Neural progenitor cell (in vitro differentiated cells): ENCODE results near the gene ATP8B2. TPM values are rescaled to one million over a fixed set of nuclear protein-coding genes. Genes with fewer than 3 reads are reported as not detected.

Experiments used
- DNase-seq: peaks from one replicate; pipeline ENCODE4 v3.0.0-alpha.2; 2016; ENCODE audit warnings: low spot score
- H2AFZ ChIP-seq: fragments of 200-600 bp; sonication (generic); replicated peaks from 2 replicates; pipeline ENCODE4 v1.6.1; 2016; ENCODE audit warnings: antibody characterized with exemption
- H3F3A ChIP-seq: fragments of 200-600 bp; sonication (generic); 2 replicates; pipeline ENCODE4 v1.6.1; 2016; ENCODE audit warnings: antibody characterized with exemption, low read depth
- H3K27ac ChIP-seq: fragments of 200-600 bp; sonication (generic); 2 replicates; pipeline ENCODE4 v1.5.1; 2016; ENCODE audit warnings: mild to moderate bottlenecking
- H3K27me3 ChIP-seq: fragments of 200-600 bp; sonication (generic); 2 replicates; pipeline ENCODE4 v1.6.1; 2016; ENCODE audit warnings: mild to moderate bottlenecking, moderate library complexity
- H3K36me3 ChIP-seq: fragments of 200-600 bp; sonication (generic); 2 replicates; pipeline ENCODE4 v1.5.1; 2016
- H3K4me1 ChIP-seq: fragments of 200-600 bp; sonication (generic); 2 replicates; pipeline ENCODE4 v1.6.1; 2016; ENCODE audit warnings: mixed run types
- H3K4me2 ChIP-seq: fragments of 200-600 bp; sonication (generic); 2 replicates; pipeline ENCODE4 v1.6.1; 2016
- H3K4me3 ChIP-seq: fragments of 200-600 bp; sonication (generic); 2 replicates; pipeline ENCODE4 v1.5.1; 2016
- H3K79me2 ChIP-seq: fragments of 200-600 bp; sonication (generic); 2 replicates; pipeline ENCODE4 v1.6.1; 2016; ENCODE audit warnings: low read depth
- H3K9ac ChIP-seq: fragments of 200-600 bp; sonication (generic); 2 replicates; pipeline ENCODE4 v1.6.1; 2016
- H3K9me3 ChIP-seq: fragments of 200-600 bp; sonication (generic); 2 replicates; pipeline ENCODE4 v1.5.1; 2016; ENCODE audit warnings: low read depth
- H4K20me1 ChIP-seq: fragments of 200-600 bp; sonication (generic); 2 replicates; pipeline ENCODE4 v1.6.1; 2016; ENCODE audit warnings: low read depth
- H3K27ac Mint-ChIP-seq: 3 replicates; pipeline ENCODE4 v1.8.0; 2021; ENCODE audit warnings: mixed read lengths
- H3K27me3 Mint-ChIP-seq: 2 replicates; pipeline ENCODE4 v1.8.0; 2022; ENCODE audit warnings: low read depth, mild to moderate bottlenecking, inconsistent platforms, moderate library complexity, mixed read lengths; ENCODE audit not compliant: insufficient read depth
- H3K36me3 Mint-ChIP-seq: 3 replicates; pipeline ENCODE4 v1.8.0; 2021; ENCODE audit warnings: mixed read lengths
- H3K4me1 Mint-ChIP-seq: 3 replicates; pipeline ENCODE4 v1.8.0; 2021; ENCODE audit warnings: mixed read lengths
- H3K4me3 Mint-ChIP-seq: 3 replicates; pipeline ENCODE4 v1.8.0; 2021; ENCODE audit warnings: mild to moderate bottlenecking, moderate library complexity, mixed read lengths
- H3K9me3 Mint-ChIP-seq: 3 replicates; pipeline ENCODE4 v1.8.0; 2020; ENCODE audit warnings: mixed read lengths
- EZH2 ChIP-seq: fragments of 200-600 bp; sonication (generic); IDR thresholded peaks from 2 replicates; pipeline ENCODE4 v1.6.1; 2017; ENCODE audit warnings: antibody characterized with exemption, mild to moderate bottlenecking, moderate library complexity
- EZH2phosphoT487 ChIP-seq: fragments of 200-600 bp; sonication (generic); IDR thresholded peaks from 2 replicates; pipeline ENCODE4 v1.6.1; 2017; ENCODE audit warnings: antibody characterized with exemption
- total RNA-seq: library from RNA; depleted of rRNA; stranded (reverse); fragments of >200 nt; gene quantifications from 2 replicates; pipeline ENCODE4 v1.2.3, GENCODE V29; 2015; ENCODE audit warnings: low replicate concordance
- TF ChIP-seq, protein P1 (sequence below): fragments of 200-600 bp; sonication (generic); IDR thresholded peaks from 2 replicates; pipeline ENCODE4 v1.5.1; 2017; ENCODE audit warnings: antibody characterized with exemption, mild to moderate bottlenecking

ATP8B2 gene
- total RNA-seq, 1 donor from 2014 or later, result 41.6 TPM

DNA sequence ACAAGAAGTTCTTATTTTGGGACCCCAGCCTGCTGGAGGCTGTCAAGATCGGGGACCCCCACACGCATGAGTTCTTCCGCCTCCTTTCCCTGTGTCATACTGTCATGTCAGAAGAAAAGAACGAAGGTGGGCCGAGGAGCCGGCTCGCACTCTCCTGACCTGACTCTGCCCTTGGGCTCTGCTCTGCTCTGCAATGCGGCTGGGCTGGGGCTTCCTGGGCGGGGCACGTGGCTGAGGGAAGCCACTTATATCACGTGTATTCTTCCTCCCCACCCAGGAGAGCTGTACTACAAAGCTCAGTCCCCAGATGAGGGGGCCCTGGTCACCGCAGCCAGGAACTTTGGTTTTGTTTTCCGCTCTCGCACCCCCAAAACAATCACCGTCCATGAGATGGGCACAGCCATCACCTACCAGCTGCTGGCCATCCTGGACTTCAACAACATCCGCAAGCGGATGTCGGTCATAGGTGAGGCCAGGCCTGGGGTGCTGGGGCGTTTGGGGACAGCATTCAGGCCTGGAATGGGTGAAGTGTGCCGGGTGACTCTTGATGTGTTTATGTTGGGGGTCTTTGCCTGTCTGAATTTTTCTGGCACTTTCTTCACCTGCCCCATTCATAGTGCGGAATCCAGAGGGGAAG is 17.6 kb downstream of the ATP8B2 start:
- Histone ChIP-seq H3F3A (no peaks in the 10 kb centered on the region), H2AFZ (no peak overlapping the region), H4K20me1 (peaks cover 3% of the 10 kb centered on the region), H3K27me3 (no peaks in the 10 kb centered on the region), H3K9ac (no peak overlapping the region), H3K36me3 (no peaks in the 10 kb centered on the region), H3K9me3 (no peaks in the 10 kb centered on the region), H3K4me3 (no peak overlapping the region), H3K27ac (no peak overlapping the region), H3K4me2 (no peak overlapping the region), H3K79me2 (no peaks in the 10 kb centered on the region), H3K4me1 (no peaks in the 10 kb centered on the region)
- H3K4me1 Mint-ChIP-seq, result no peaks in the 10 kb centered on the region
- TF ChIP-seq, protein P1, sequence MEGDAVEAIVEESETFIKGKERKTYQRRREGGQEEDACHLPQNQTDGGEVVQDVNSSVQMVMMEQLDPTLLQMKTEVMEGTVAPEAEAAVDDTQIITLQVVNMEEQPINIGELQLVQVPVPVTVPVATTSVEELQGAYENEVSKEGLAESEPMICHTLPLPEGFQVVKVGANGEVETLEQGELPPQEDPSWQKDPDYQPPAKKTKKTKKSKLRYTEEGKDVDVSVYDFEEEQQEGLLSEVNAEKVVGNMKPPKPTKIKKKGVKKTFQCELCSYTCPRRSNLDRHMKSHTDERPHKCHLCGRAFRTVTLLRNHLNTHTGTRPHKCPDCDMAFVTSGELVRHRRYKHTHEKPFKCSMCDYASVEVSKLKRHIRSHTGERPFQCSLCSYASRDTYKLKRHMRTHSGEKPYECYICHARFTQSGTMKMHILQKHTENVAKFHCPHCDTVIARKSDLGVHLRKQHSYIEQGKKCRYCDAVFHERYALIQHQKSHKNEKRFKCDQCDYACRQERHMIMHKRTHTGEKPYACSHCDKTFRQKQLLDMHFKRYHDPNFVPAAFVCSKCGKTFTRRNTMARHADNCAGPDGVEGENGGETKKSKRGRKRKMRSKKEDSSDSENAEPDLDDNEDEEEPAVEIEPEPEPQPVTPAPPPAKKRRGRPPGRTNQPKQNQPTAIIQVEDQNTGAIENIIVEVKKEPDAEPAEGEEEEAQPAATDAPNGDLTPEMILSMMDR, result no peak
- TF ChIP-seq EZH2phosphoT487, result no peak
- no peak for TF ChIP-seq EZH2
- peaks cover 43% of the 10 kb centered on the region for H3K36me3 Mint-ChIP-seq
- no peak for DNase-seq
- no peaks in the 10 kb centered on the region for H3K9me3 Mint-ChIP-seq
- no peak overlapping the region for H3K4me3 Mint-ChIP-seq
- H3K27ac Mint-ChIP-seq, result no peak overlapping the region
- peaks cover 3% of the 10 kb centered on the region for H3K27me3 Mint-ChIP-seq

DNA sequence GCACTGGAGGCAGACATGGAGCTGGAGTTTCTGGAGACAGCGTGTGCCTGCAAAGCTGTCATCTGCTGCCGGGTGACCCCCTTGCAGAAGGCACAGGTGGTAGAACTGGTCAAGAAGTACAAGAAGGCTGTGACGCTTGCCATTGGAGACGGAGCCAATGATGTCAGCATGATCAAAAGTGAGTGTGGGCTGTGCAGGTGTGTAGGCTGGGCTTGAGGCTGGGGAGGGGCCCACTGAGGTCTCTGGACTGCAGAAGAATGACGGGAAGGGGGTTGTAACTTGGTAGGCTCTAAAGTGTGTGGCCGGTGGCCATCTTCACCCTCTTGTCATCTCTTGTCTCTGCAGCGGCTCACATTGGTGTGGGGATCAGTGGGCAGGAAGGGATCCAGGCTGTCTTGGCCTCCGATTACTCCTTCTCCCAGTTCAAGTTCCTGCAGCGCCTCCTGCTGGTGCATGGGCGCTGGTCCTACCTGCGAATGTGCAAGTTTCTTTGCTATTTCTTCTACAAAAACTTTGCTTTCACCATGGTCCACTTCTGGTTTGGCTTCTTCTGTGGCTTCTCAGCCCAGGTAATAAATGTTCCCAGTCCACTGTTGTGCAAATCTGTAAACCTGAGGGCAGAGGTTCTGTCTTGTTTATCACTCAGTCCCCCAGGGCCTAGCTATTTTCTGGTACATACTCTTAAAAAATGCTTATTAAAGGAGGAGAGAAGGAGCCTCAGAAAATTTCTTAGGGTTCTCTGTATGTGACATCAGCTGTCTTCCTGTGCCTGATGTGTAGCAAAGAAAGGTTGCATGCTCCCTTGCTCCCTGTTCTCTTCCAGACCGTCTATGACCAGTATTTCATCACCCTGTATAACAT is 19.9 kb downstream of the ATP8B2 start:
- Histone ChIP-seq H3K27ac (no peak overlapping the region), H2AFZ (no peak overlapping the region), H3K4me2 (no peak overlapping the region), H3F3A (no peaks in the 10 kb centered on the region), H3K4me3 (no peak overlapping the region), H3K79me2 (no peaks in the 10 kb centered on the region), H3K36me3 (no peaks in the 10 kb centered on the region), H3K9me3 (no peaks in the 10 kb centered on the region), H3K4me1 (no peaks in the 10 kb centered on the region), H4K20me1 (peaks cover 3% of the 10 kb centered on the region), H3K9ac (no peak overlapping the region), H3K27me3 (no peaks in the 10 kb centered on the region)
- Mint-ChIP-seq H3K4me3 (no peak overlapping the region), H3K27me3 (peaks cover 3% of the 10 kb centered on the region), H3K9me3 (no peaks in the 10 kb centered on the region), H3K27ac (no peak overlapping the region), H3K36me3 (peaks cover 42% of the 10 kb centered on the region), H3K4me1 (peaks cover 3% of the 10 kb centered on the region)
- TF ChIP-seq, protein P1, result peak; percentile 85
- TF ChIP-seq EZH2phosphoT487, result no peak
- peak; percentile 82 for DNase-seq

- peaks cover 3% of the 10 kb centered on the region for H3K27me3 Mint-ChIP-seq
- H3K4me1 Mint-ChIP-seq, result peaks cover 3% of the 10 kb centered on the region
- no peaks in the 10 kb centered on the region for H3K9me3 ChIP-seq
- H3K27me3 ChIP-seq, result peaks cover 2% of the 10 kb centered on the region
- no peak overlapping the region for H2AFZ ChIP-seq
- H3F3A ChIP-seq, result no peaks in the 10 kb centered on the region
- H4K20me1 ChIP-seq, result peaks cover 7% of the 10 kb centered on the region
- no peak overlapping the region for H3K27ac Mint-ChIP-seq
- H3K27ac ChIP-seq, result no peak overlapping the region
- H3K79me2 ChIP-seq, result no peaks in the 10 kb centered on the region
- no peak overlapping the region for H3K9ac ChIP-seq
- DNase-seq, result no peak
- no peak for TF ChIP-seq EZH2phosphoT487
- TF ChIP-seq EZH2, result no peak
- no peaks in the 10 kb centered on the region for H3K4me1 ChIP-seq
- no peak overlapping the region for H3K4me3 ChIP-seq
- H3K36me3 ChIP-seq, result no peaks in the 10 kb centered on the region
- H3K9me3 Mint-ChIP-seq, result no peaks in the 10 kb centered on the region
- no peak overlapping the region for H3K4me2 ChIP-seq
- no peak overlapping the region for H3K4me3 Mint-ChIP-seq
- H3K36me3 Mint-ChIP-seq, result peaks cover 37% of the 10 kb centered on the region
Observed at GRCh38 chr1:154346276-154346917, 21.1 kb downstream of the ATP8B2 start.
